GM10266 (cell line): ENCODE results near the gene DSG4.

Experiments
- DNase-seq: peaks from one replicate; pipeline ENCODE4 v3.0.0; 2012; ENCODE audit errors: extremely low spot score
- CTCF ChIP-seq: IDR thresholded peaks from 2 replicates; pipeline ENCODE4 v1.5.1; 2012; ENCODE audit warnings: mild to moderate bottlenecking, low read depth; ENCODE audit not compliant: control insufficient read depth, insufficient read depth; ENCODE audit errors: missing control alignments

Gene DSG4

GRCh38 chr18:31436825-31437224 lies 60.2 kb downstream of the DSG4 start:
- no peak for DNase-seq
- no peak for TF ChIP-seq CTCF

GRCh38 chr18:31438402-31438801 lies 61.8 kb downstream of the DSG4 start:
- no peak for TF ChIP-seq CTCF
- peak; percentile 17 for DNase-seq

- no peak for TF ChIP-seq CTCF
- DNase-seq, result no peak
These were observed 63.3 kb downstream of the DSG4 start for GRCh38 chr18:31439807-31440325.

GRCh38 chr18:31440787-31441186 lies 64.2 kb downstream of the DSG4 start:
- no peak for TF ChIP-seq CTCF
- no peak for DNase-seq

GRCh38 chr18:31441493-31441892 lies 64.9 kb downstream of the DSG4 start:
- no peak for TF ChIP-seq CTCF

GRCh38 chr18:31444142-31444541 lies 67.6 kb downstream of the DSG4 start:
- DNase-seq, result no peak
- no peak for TF ChIP-seq CTCF

More at GRCh38 chr18:31441493-31441892, 64.9 kb downstream of the DSG4 start:
- DNase-seq, result no peak

- TF ChIP-seq CTCF, result no peak
- no peak for DNase-seq
These were observed 69.3 kb downstream of the DSG4 start for GRCh38 chr18:31445908-31446307.
